ENCODE data around the gene MAN2B2.

DNA sequence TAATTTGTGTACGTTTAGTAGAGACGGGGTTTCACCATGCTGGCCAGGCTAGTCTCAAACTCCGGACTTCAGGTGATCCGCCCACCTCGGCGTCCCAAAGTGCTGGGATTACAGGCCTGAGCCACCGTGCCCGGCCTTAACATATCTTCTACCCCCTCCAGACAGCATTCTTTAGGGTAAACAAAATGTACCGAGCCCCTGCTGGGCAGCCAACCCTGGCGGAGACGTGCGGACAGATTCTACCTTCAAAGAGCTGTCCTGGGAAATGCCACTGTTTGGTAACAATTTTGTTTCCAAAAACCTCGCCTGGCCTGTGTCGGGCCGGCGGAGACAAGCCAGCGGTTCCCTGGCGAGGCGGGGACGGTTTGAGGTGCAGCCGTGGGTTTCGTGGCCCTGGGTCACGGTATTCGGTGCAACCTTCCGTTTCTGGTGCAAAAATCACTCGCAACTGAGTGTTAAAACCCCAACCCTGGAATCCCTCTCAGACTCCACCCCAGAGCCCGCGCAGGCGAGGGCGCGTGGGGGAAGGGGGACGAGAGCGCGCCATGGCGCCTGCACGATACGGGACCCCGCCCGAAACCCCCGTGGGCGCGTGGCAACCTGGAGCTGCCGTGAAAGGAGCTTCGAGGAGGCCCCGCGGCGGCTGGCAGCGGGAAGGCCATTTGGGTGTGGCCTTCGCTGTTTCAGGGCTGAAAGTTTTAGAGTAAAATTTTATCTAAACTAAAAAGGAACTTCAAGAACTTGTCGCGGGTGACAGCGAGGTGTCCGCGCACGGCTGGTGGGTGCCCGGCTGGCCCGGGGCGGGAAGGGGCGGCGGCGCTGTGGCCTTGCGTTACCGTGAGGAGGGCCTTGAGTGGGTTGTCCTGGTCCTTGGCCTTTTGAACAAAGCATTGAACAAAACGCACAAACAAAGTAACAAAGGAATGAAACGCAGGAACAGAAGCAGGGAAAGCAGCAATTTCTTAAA lies 82.5 kb downstream of the MAN2B2 start:
- TF ChIP-seq POLR2A (IDR thresholded peaks at IDR 0.05; ENCODE audit: low read depth, low read length), result no peak
- no peak for TF ChIP-seq RCOR1 (IDR thresholded peaks at IDR 0.05; ENCODE audit: insufficient replicate concordance, low read length)
- TF ChIP-seq CHD1 (IDR thresholded peaks at IDR 0.05; ENCODE audit: low read depth, low read length), result no peak
- TF ChIP-seq, protein P1, sequence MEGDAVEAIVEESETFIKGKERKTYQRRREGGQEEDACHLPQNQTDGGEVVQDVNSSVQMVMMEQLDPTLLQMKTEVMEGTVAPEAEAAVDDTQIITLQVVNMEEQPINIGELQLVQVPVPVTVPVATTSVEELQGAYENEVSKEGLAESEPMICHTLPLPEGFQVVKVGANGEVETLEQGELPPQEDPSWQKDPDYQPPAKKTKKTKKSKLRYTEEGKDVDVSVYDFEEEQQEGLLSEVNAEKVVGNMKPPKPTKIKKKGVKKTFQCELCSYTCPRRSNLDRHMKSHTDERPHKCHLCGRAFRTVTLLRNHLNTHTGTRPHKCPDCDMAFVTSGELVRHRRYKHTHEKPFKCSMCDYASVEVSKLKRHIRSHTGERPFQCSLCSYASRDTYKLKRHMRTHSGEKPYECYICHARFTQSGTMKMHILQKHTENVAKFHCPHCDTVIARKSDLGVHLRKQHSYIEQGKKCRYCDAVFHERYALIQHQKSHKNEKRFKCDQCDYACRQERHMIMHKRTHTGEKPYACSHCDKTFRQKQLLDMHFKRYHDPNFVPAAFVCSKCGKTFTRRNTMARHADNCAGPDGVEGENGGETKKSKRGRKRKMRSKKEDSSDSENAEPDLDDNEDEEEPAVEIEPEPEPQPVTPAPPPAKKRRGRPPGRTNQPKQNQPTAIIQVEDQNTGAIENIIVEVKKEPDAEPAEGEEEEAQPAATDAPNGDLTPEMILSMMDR (conservative IDR thresholded peaks at IDR 0.05; ENCODE audit: low read depth, low read length), result no peak
- no peak for TF ChIP-seq BHLHE40 (IDR thresholded peaks at IDR 0.05; ENCODE audit: low read depth, low read length)
- no peak for TF ChIP-seq RFX5 (IDR thresholded peaks at IDR 0.05; ENCODE audit: low read depth, low read length)
- no peak for TF ChIP-seq MAZ (IDR thresholded peaks at IDR 0.05; ENCODE audit: borderline replicate concordance, low read depth, low read length)
- TF ChIP-seq RAD21 (IDR thresholded peaks at IDR 0.05; ENCODE audit: low read length), result no peak
- TF ChIP-seq SMC3 (IDR thresholded peaks at IDR 0.05; ENCODE audit: low read depth, low read length), result no peak
- TF ChIP-seq, protein P2, sequence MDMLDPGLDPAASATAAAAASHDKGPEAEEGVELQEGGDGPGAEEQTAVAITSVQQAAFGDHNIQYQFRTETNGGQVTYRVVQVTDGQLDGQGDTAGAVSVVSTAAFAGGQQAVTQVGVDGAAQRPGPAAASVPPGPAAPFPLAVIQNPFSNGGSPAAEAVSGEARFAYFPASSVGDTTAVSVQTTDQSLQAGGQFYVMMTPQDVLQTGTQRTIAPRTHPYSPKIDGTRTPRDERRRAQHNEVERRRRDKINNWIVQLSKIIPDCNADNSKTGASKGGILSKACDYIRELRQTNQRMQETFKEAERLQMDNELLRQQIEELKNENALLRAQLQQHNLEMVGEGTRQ (IDR thresholded peaks at IDR 0.05; ENCODE audit: low read depth, low read length), result no peak

Data from IMR-90 (cell line).